H9 (cell line): ENCODE results near the gene PLXNB3. TPM values are rescaled to one million over a fixed set of nuclear protein-coding genes. Genes with fewer than 3 reads are reported as not detected.

ENCODE experiments used
- DNase-seq: peaks from one replicate; pipeline ENCODE4 v3.0.0-alpha.2; 2017
- H2AFZ ChIP-seq: one replicate; pipeline ENCODE4 v1.6.1; 2013; ENCODE audit warnings: mild to moderate bottlenecking, low read length, control low read depth, moderate library complexity
- H2AK5ac ChIP-seq: 2 replicates; pipeline ENCODE4 v1.6.1; 2013; ENCODE audit warnings: low read length, control low read depth, mixed read lengths; ENCODE audit not compliant: insufficient read length
- H2BK120ac ChIP-seq: one replicate; pipeline ENCODE4 v1.6.1; 2013; ENCODE audit warnings: low read depth, mild to moderate bottlenecking, low read length, control low read depth, inconsistent platforms; ENCODE audit not compliant: poor library complexity, severe bottlenecking
- H2BK12ac ChIP-seq: 2 replicates; pipeline ENCODE4 v1.6.1; 2013; ENCODE audit warnings: low read length, control low read depth, mixed read lengths, low read depth; ENCODE audit not compliant: insufficient read length
- H2BK15ac ChIP-seq: 2 replicates; pipeline ENCODE4 v1.6.1; 2013; ENCODE audit warnings: low read depth, low read length, control low read depth
- H2BK20ac ChIP-seq: one replicate; pipeline ENCODE4 v1.6.1; 2013; ENCODE audit warnings: low read depth, mild to moderate bottlenecking, low read length, control low read depth, inconsistent platforms; ENCODE audit not compliant: poor library complexity, severe bottlenecking
- H2BK5ac ChIP-seq: 2 replicates; pipeline ENCODE4 v1.6.1; 2013; ENCODE audit warnings: low read length, control low read depth, mixed read lengths; ENCODE audit not compliant: insufficient read length
- H3K14ac ChIP-seq: 2 replicates; pipeline ENCODE4 v1.6.1; 2013; ENCODE audit warnings: low read length, control low read depth; ENCODE audit not compliant: insufficient read depth
- H3K18ac ChIP-seq: 2 replicates; pipeline ENCODE4 v1.6.1; 2013; ENCODE audit warnings: low read depth, mild to moderate bottlenecking, mixed read lengths, low read length, control low read depth; ENCODE audit not compliant: insufficient read length
- H3K23ac ChIP-seq: 2 replicates; pipeline ENCODE4 v1.6.1; 2013; ENCODE audit warnings: low read length, control low read depth, mixed read lengths, low read depth; ENCODE audit not compliant: insufficient read length
- H3K23me2 ChIP-seq: 2 replicates; pipeline ENCODE4 v1.6.1; 2013; ENCODE audit warnings: low read depth, mild to moderate bottlenecking, mixed read lengths, low read length, control low read depth; ENCODE audit not compliant: insufficient read length, poor library complexity, severe bottlenecking
- H3K27ac ChIP-seq: 2 replicates; pipeline ENCODE4 v1.5.1; 2013; ENCODE audit warnings: low read length, control low read depth, mixed read lengths, low read depth; ENCODE audit not compliant: insufficient read length
- H3K27me3 ChIP-seq: 2 replicates; pipeline ENCODE4 v1.6.1; 2013; ENCODE audit warnings: low read length, control low read depth, inconsistent platforms; ENCODE audit not compliant: insufficient read depth
- H3K4ac ChIP-seq: 2 replicates; pipeline ENCODE4 v1.6.1; 2013; ENCODE audit warnings: low read depth, mild to moderate bottlenecking, control low read depth, inconsistent platforms, low read length, moderate library complexity
- H3K4me1 ChIP-seq: 2 replicates; pipeline ENCODE4 v1.6.1; 2013; ENCODE audit warnings: low read length, control low read depth, inconsistent platforms; ENCODE audit not compliant: insufficient read depth
- H3K4me2 ChIP-seq: 2 replicates; pipeline ENCODE4 v1.6.1; 2013; ENCODE audit warnings: low read length, control low read depth, mixed read lengths; ENCODE audit not compliant: insufficient read length, insufficient read depth
- H3K56ac ChIP-seq: 2 replicates; pipeline ENCODE4 v1.6.1; 2013; ENCODE audit warnings: low read depth, mild to moderate bottlenecking, mixed read lengths, low read length, control low read depth; ENCODE audit not compliant: insufficient read length
- H3K79me1 ChIP-seq: 2 replicates; pipeline ENCODE4 v1.6.1; 2013; ENCODE audit warnings: low read depth, mild to moderate bottlenecking, moderate library complexity, low read length, control low read depth, inconsistent platforms; ENCODE audit not compliant: insufficient read depth, poor library complexity, severe bottlenecking
- H3K79me2 ChIP-seq: 2 replicates; pipeline ENCODE4 v1.6.1; 2013; ENCODE audit warnings: low read length, control low read depth, inconsistent platforms; ENCODE audit not compliant: insufficient read depth
- H3K9ac ChIP-seq: 2 replicates; pipeline ENCODE4 v1.6.1; 2013; ENCODE audit warnings: low read length, control low read depth, mixed read lengths; ENCODE audit not compliant: insufficient read length; ENCODE audit errors: extremely low read depth
- H3K9me3 ChIP-seq: one replicate; pipeline ENCODE4 v1.6.1; 2013; ENCODE audit warnings: low read depth, low read length, inconsistent platforms; ENCODE audit not compliant: control insufficient read depth
- H3T11ph ChIP-seq: one replicate; pipeline ENCODE4 v1.6.1; 2013; ENCODE audit warnings: mild to moderate bottlenecking, low read length, control low read depth, inconsistent platforms
- H4K20me1 ChIP-seq: one replicate; pipeline ENCODE4 v1.6.1; 2013; ENCODE audit not compliant: control insufficient read depth, insufficient read length, insufficient read depth
- H4K5ac ChIP-seq: 2 replicates; pipeline ENCODE4 v1.6.1; 2013; ENCODE audit warnings: low read depth, mild to moderate bottlenecking, mixed read lengths, low read length, control low read depth; ENCODE audit not compliant: insufficient read length
- H4K8ac ChIP-seq: replicated peaks from 2 replicates; pipeline ENCODE4 v1.6.1; 2013; ENCODE audit warnings: low read length, control low read depth, mixed read lengths, low read depth; ENCODE audit not compliant: insufficient read length
- H4K91ac ChIP-seq: 2 replicates; pipeline ENCODE4 v1.6.1; 2013; ENCODE audit warnings: low read depth, mild to moderate bottlenecking, moderate library complexity, mixed read lengths, low read length, control low read depth; ENCODE audit not compliant: insufficient read length
- H3K27ac Mint-ChIP-seq, 3 experiments: 2 replicates in 2 of 3; 3 replicates in 1 of 3; pipeline ENCODE4 v1.8.0; 2020 to 2021; ENCODE audit warnings: mixed read lengths in 3 of 3, mild to moderate bottlenecking in 1 of 3, moderate library complexity in 1 of 3
- H3K27me3 Mint-ChIP-seq: 2 replicates; pipeline ENCODE4 v1.8.0; 2021; ENCODE audit warnings: low read depth, mild to moderate bottlenecking, moderate library complexity, mixed read lengths
- H3K36me3 Mint-ChIP-seq, 3 experiments: 2 replicates in 2 of 3; 3 replicates in 1 of 3; pipeline ENCODE4 v1.8.0; 2020 to 2021; ENCODE audit warnings: low read depth in 3 of 3, mixed read lengths in 3 of 3; ENCODE audit not compliant: insufficient read depth in 1 of 3
- H3K4me1 Mint-ChIP-seq, 2 experiments: 2 replicates each; pipeline ENCODE4 v1.8.0; 2020; ENCODE audit warnings: mixed read lengths in 2 of 2
- H3K4me3 Mint-ChIP-seq, 2 experiments: 2 replicates in 1 of 2; 3 replicates in 1 of 2; pipeline ENCODE4 v1.8.0; 2020 to 2021; ENCODE audit warnings: mild to moderate bottlenecking in 2 of 2, mixed read lengths in 2 of 2, moderate library complexity in 1 of 2
- H3K9me3 Mint-ChIP-seq, 2 experiments: 2 replicates in 1 of 2; 3 replicates in 1 of 2; pipeline ENCODE4 v1.8.0; 2020; ENCODE audit warnings: mild to moderate bottlenecking in 2 of 2, mixed read lengths in 2 of 2, moderate library complexity in 1 of 2
- CTCF ChIP-seq: fragments of 200-600 bp; sonication (generic); conservative IDR thresholded peaks from 3 replicates; pipeline ENCODE4 v1.8.0; 2021; ENCODE audit warnings: antibody characterized with exemption, mild to moderate bottlenecking
- WGBS: extraction: QIAGEN DNeasy Blood & Tissue Kit; methylation state at CpG from one replicate; pipeline ENCODE4 v1.1.7; 2013; ENCODE audit warnings: missing lambda C conversion rate, low lambda C conversion rate, mixed read lengths; ENCODE audit not compliant: insufficient read length; ENCODE audit errors: extremely low coverage; 5-methylcytosine and 5-hydroxymethylcytosine counted together
- total RNA-seq: library from RNA; stranded (reverse); gene quantifications from 2 replicates; pipeline ENCODE4 v1.2.1, GENCODE V29; 2021

The PLXNB3 gene
- total RNA-seq, 1 experiment from 2014 or later = 1.9 TPM

DNA sequence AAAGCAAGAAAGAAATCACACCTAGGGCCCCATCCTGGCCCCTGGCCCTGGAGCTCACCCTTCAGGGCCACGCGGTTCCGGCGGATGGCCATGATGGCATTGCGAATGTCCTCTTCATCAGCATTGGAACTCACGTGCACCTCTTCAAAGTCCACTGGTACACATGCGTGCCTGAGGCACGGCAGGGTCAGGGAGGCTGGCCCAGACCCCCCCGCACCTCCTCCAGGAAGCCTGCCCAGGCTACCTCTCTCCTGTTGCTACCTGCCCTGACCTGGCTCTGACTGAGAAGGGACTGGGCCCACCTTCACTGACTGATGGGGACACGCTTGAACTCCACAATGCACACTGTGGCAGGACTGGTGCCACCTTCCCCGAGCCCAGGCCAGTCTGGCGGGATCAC, 25.6 kb downstream of the PLXNB3 start:
- TF ChIP-seq CTCF = no peak
- no CpG with 5 or more reads among the region's 12 CpGs for WGBS
- no peak overlapping the region for H2BK20ac ChIP-seq
- peaks cover 4% of the 10 kb centered on the region for H3K23me2 ChIP-seq
- H2AK5ac ChIP-seq = no peak overlapping the region
- no peak overlapping the region for H3K27ac Mint-ChIP-seq
- no peak overlapping the region for H3K9ac ChIP-seq
- H3K4me3 Mint-ChIP-seq = no peak overlapping the region
- no peak overlapping the region for H2BK120ac ChIP-seq
- no peaks in the 10 kb centered on the region for H4K20me1 ChIP-seq
- no peaks in the 10 kb centered on the region for H3K27me3 ChIP-seq
- H3K9me3 Mint-ChIP-seq = peaks cover 60 to 74% of the 10 kb centered on the region in 2 experiments
- H3T11ph ChIP-seq = no peak overlapping the region
- no peak overlapping the region for H3K4me2 ChIP-seq
- peaks cover 26 to 45% (median 34%) of the 10 kb centered on the region in 3 experiments for H3K36me3 Mint-ChIP-seq
- H3K79me2 ChIP-seq = peaks cover 4% of the 10 kb centered on the region; the same call in 1 of the 2 replicates
- H3K79me1 ChIP-seq = no peaks in the 10 kb centered on the region
- H2AFZ ChIP-seq = no peak overlapping the region
- peaks cover 33% of the 10 kb centered on the region for H3K9me3 ChIP-seq
- H3K4me1 ChIP-seq = no peaks in the 10 kb centered on the region
- no peak overlapping the region; the same call in 1 of the 2 replicates for H3K14ac ChIP-seq
- no peak overlapping the region for H3K27ac ChIP-seq
- H4K5ac ChIP-seq = no peak overlapping the region
- peaks cover 6 to 7% of the 10 kb centered on the region in 2 experiments; a peak in 3 of 4 replicates for H3K4me1 Mint-ChIP-seq
- no peak overlapping the region for H3K23ac ChIP-seq
- H4K8ac ChIP-seq = no peak overlapping the region
- H2BK5ac ChIP-seq = no peak overlapping the region
- H3K4ac ChIP-seq = no peak overlapping the region
- no peak overlapping the region for H2BK12ac ChIP-seq
- no peak overlapping the region for H3K18ac ChIP-seq
- DNase-seq = no peak
- no peaks in the 10 kb centered on the region for H3K27me3 Mint-ChIP-seq
- no peak overlapping the region for H3K56ac ChIP-seq
- no peak overlapping the region for H2BK15ac ChIP-seq
- no peak overlapping the region for H4K91ac ChIP-seq
